ENCODE data around the gene MFSD12. TPM values are rescaled to one million over a fixed set of nuclear protein-coding genes. Genes with fewer than 3 reads are reported as not detected.

The MFSD12 gene
- total RNA-seq, 1 donor from 2014 or later, result 85.5 TPM

DNA sequence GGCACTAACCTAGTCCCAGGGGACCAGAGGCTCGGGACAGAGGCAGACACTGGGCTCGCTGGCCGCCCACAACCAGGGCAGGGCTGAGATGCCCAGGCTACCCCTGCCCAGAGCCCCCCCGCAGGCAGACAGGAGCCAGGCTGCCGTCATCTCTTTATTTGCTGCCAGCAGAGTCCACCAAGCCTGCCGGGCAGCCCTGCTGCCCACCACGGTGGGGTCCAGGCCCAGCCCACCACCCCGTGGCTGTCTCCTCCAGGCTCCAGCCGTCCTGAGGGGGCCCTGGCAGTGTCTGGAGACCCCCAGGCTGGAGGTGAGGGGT, 13.4 kb downstream of the MFSD12 start:
- Mint-ChIP-seq H3K4me1 (ENCODE audit: unreplicated experiment) (peaks cover 14% of the 10 kb centered on the region), H3K9me3 (ENCODE audit: unreplicated experiment) (no peaks in the 10 kb centered on the region), H3K27ac (ENCODE audit: unreplicated experiment) (no peak overlapping the region), H3K4me3 (ENCODE audit: unreplicated experiment) (no peak overlapping the region), H3K27me3 (ENCODE audit: unreplicated experiment) (no peaks in the 10 kb centered on the region), H3K36me3 (ENCODE audit: unreplicated experiment) (peaks cover 11% of the 10 kb centered on the region)
- TF ChIP-seq, protein P1, sequence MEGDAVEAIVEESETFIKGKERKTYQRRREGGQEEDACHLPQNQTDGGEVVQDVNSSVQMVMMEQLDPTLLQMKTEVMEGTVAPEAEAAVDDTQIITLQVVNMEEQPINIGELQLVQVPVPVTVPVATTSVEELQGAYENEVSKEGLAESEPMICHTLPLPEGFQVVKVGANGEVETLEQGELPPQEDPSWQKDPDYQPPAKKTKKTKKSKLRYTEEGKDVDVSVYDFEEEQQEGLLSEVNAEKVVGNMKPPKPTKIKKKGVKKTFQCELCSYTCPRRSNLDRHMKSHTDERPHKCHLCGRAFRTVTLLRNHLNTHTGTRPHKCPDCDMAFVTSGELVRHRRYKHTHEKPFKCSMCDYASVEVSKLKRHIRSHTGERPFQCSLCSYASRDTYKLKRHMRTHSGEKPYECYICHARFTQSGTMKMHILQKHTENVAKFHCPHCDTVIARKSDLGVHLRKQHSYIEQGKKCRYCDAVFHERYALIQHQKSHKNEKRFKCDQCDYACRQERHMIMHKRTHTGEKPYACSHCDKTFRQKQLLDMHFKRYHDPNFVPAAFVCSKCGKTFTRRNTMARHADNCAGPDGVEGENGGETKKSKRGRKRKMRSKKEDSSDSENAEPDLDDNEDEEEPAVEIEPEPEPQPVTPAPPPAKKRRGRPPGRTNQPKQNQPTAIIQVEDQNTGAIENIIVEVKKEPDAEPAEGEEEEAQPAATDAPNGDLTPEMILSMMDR (IDR thresholded peaks at IDR 0.05), result no peak
- DNase-seq (ENCODE audit: extremely low spot score, unreplicated experiment), result no peak

DNA sequence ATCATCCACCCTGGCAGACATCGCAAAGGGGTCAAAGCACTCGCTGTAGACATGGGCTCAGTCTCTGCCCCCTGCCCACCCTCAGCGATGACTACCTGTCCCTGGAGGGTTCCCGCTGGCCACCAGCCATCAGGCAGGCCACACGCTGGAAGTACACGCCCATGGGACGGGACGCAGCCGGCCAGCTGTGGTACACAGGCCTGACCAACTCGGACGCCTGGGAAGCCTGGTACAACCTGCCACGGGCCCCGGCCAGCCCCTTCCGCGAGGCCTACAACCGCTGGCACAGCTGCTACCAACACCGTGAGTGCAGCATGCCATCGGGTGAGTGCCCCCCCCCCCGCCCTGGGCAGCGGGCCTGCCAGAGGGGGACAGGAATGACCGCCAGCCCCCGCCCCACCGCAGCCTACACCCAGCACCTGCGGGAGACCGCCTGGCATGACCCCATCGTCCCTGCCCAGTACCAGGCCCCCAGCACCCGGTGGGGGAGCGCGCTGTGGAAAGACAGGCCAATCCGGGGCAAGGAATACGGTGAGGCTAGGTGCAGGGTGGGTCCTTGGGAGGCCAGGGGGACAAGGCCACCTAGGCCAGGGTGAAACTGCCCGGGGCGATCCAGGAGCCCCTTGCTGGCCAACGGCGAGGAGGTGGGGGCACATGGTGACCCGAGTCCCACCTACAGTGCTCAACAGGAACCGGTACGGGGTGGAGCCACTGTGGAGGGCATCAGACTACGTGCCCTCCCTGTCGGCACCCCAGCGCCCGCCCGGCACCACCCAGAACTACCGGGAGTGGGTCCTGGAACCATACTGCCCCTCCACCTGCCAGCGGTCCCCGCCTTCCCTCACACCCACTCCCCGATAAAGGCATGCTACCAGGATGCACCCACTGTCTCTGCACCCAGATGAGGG, 14.0 kb downstream of the MFSD12 start:
- Mint-ChIP-seq H3K4me3 (ENCODE audit: unreplicated experiment) (no peak overlapping the region), H3K36me3 (ENCODE audit: unreplicated experiment) (peaks cover 11% of the 10 kb centered on the region), H3K4me1 (ENCODE audit: unreplicated experiment) (peaks cover 9% of the 10 kb centered on the region), H3K27ac (ENCODE audit: unreplicated experiment) (no peak overlapping the region), H3K9me3 (ENCODE audit: unreplicated experiment) (no peaks in the 10 kb centered on the region), H3K27me3 (ENCODE audit: unreplicated experiment) (no peaks in the 10 kb centered on the region)
- peak; percentile 84 for DNase-seq (ENCODE audit: extremely low spot score, unreplicated experiment)
- TF ChIP-seq, protein P1 (IDR thresholded peaks at IDR 0.05), result no peak

DNA sequence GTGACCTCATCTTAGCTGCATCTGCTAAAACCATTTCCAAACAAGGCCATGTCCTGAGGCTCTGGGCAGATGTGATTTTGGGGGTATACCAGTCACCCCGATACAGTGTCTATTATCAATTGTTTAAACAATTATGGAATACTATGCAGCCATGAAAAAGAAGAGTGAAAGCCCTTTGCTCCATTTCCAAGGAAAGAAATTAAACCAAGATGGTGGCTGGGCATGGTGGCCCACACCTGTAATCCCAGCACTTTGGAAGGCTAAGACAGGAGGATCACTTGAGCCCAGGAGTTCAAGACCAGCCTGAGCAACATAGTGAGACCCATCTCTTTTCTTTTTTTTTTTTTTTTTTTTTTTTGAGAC, 17.6 kb downstream of the MFSD12 start:
- no peaks in the 10 kb centered on the region for H3K9me3 Mint-ChIP-seq (ENCODE audit: unreplicated experiment)
- TF ChIP-seq, protein P1 (IDR thresholded peaks at IDR 0.05), result no peak
- H3K27ac Mint-ChIP-seq (ENCODE audit: unreplicated experiment), result no peak overlapping the region
- no peak for DNase-seq (ENCODE audit: extremely low spot score, unreplicated experiment)
- no peaks in the 10 kb centered on the region for H3K27me3 Mint-ChIP-seq (ENCODE audit: unreplicated experiment)
- no peak overlapping the region for H3K4me3 Mint-ChIP-seq (ENCODE audit: unreplicated experiment)
- peaks cover 12% of the 10 kb centered on the region for H3K36me3 Mint-ChIP-seq (ENCODE audit: unreplicated experiment)
- H3K4me1 Mint-ChIP-seq (ENCODE audit: unreplicated experiment), result peaks cover 9% of the 10 kb centered on the region

DNA sequence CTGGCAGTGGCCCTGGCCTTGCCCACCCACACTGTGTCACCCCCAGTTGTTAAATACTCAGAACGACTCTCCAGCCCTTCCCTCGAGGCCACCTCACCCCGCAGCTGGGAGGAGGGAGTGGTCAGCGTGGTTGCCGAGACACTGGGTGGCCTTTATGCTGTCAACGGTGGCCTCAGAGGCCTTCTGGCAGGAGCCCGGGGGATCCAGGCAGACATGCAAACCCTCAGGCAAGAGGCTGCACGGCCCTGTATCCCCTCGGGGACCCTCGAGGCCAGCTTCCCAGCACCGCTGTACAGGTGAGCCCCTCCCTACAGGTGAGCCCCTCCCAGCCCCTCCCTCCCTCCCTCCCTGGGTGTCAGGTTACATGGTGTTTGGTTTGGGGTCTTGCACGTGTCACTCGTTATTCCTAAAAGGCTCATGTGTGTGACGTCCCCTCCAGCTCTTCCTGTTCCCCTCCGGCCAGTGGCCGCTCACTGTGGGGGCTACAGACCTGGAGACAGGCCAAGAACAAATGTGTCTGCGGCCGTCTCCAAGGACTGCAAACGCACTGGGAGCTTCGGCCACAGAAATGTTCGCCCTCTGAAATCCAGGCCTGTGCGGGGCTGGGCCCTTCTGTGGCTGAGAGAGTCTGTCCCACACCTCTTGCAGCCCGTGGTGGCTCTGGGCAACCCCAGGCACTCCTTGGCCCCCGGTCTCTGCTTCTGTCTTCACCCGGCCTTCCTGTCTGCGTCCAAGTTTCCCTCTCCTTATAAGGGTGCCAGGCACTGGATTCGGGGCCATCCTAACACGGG, 18.2 kb downstream of the MFSD12 start, which contains the start of gene TEKTIP1:
TSS of gene TEKTIP1 (plus strand) at position 210 of the 791 bp plus-strand sequence. CDS start at position 214, 4 bp downstream.
- H3K36me3 Mint-ChIP-seq (ENCODE audit: unreplicated experiment), result peaks cover 15% of the 10 kb centered on the region
- H3K27ac Mint-ChIP-seq (ENCODE audit: unreplicated experiment), result peak within 1 kb of the TSS; percentile 23
- H3K4me3 Mint-ChIP-seq (ENCODE audit: unreplicated experiment), result no peak within 1 kb of the TSS

More for the DNA sequence above, 18.2 kb downstream of the MFSD12 start, which contains the start of gene TEKTIP1:
- Mint-ChIP-seq H3K9me3 (ENCODE audit: unreplicated experiment) (no peaks in the 10 kb centered on the region), H3K27me3 (ENCODE audit: unreplicated experiment) (no peaks in the 10 kb centered on the region), H3K4me1 (ENCODE audit: unreplicated experiment) (peaks cover 9% of the 10 kb centered on the region)
- DNase-seq (ENCODE audit: extremely low spot score, unreplicated experiment), result peak; percentile 85
- TF ChIP-seq, protein P1 (IDR thresholded peaks at IDR 0.05), result no peak
